ENCODE data around the gene C4orf50. TPM values are rescaled to one million over a fixed set of nuclear protein-coding genes. Genes with fewer than 3 reads are reported as not detected.

Gene C4orf50
- total RNA-seq, 1 donor from 2014 or later: 0.16 TPM

- TF ChIP-seq EZH2 (IDR thresholded peaks at IDR 0.05; ENCODE audit: insufficient read depth, low read length): no peak
- TF ChIP-seq CTCF (IDR thresholded peaks at IDR 0.05; ENCODE audit: insufficient read depth, low read depth, low read length): no peak
- Histone ChIP-seq H3K27ac (ENCODE audit: low read depth, low read length) (no peak overlapping the region), H3K4me1 (ENCODE audit: insufficient read depth, low read length) (no peaks in the 10 kb centered on the region), H3K79me2 (ENCODE audit: insufficient read depth, low read length) (no peaks in the 10 kb centered on the region), H3K9ac (ENCODE audit: low read length) (no peak overlapping the region), H4K20me1 (ENCODE audit: insufficient read depth, low read length) (no peaks in the 10 kb centered on the region), H2AFZ (ENCODE audit: low read depth, low read length) (no peak overlapping the region), H3K36me3 (ENCODE audit: insufficient read depth, low read length) (no peaks in the 10 kb centered on the region), H3K27me3 (ENCODE audit: insufficient read depth, low read length) (no peaks in the 10 kb centered on the region), H3K4me2 (ENCODE audit: low read length) (no peak overlapping the region), H3K9me3 (ENCODE audit: insufficient read depth, low read depth, low read length) (peaks cover 4% of the 10 kb centered on the region), H3K4me3 (ENCODE audit: insufficient read depth, low read depth, low read length) (no peak overlapping the region)
- Mint-ChIP-seq H3K27me3 (ENCODE audit: low read depth, unreplicated experiment) (peaks cover 57% of the 10 kb centered on the region), H3K4me3 (ENCODE audit: unreplicated experiment) (no peak overlapping the region), H3K36me3 (ENCODE audit: low read depth, unreplicated experiment) (peaks cover 2% of the 10 kb centered on the region), H3K27ac (ENCODE audit: unreplicated experiment) (no peak overlapping the region), H3K9me3 (ENCODE audit: unreplicated experiment) (peaks cover 1% of the 10 kb centered on the region), H3K4me1 (ENCODE audit: low read depth, unreplicated experiment) (no peaks in the 10 kb centered on the region)
- DNase-seq (ENCODE audit: low read depth) (no peak), FAIRE-seq (no peak)
Observed at GRCh38 chr4:6038711-6039110, 20.5 kb upstream of the C4orf50 start.

GRCh38 chr4:6035786-6036185, 17.6 kb upstream of the C4orf50 start:
- Histone ChIP-seq H3K79me2 (ENCODE audit: insufficient read depth, low read length) (no peaks in the 10 kb centered on the region), H3K4me3 (ENCODE audit: insufficient read depth, low read depth, low read length) (no peak overlapping the region), H3K4me2 (ENCODE audit: low read length) (no peak overlapping the region), H3K27me3 (ENCODE audit: insufficient read depth, low read length) (no peaks in the 10 kb centered on the region), H2AFZ (ENCODE audit: low read depth, low read length) (no peak overlapping the region), H3K9ac (ENCODE audit: low read length) (no peak overlapping the region), H3K4me1 (ENCODE audit: insufficient read depth, low read length) (no peaks in the 10 kb centered on the region), H4K20me1 (ENCODE audit: insufficient read depth, low read length) (no peaks in the 10 kb centered on the region), H3K27ac (ENCODE audit: low read depth, low read length) (no peak overlapping the region), H3K36me3 (ENCODE audit: insufficient read depth, low read length) (no peaks in the 10 kb centered on the region), H3K9me3 (ENCODE audit: insufficient read depth, low read depth, low read length) (peaks cover 4% of the 10 kb centered on the region)
- peaks cover 4% of the 10 kb centered on the region for H3K4me1 Mint-ChIP-seq (ENCODE audit: low read depth, unreplicated experiment)
- no peak overlapping the region for H3K4me3 Mint-ChIP-seq (ENCODE audit: unreplicated experiment)
- no peak overlapping the region for H3K27ac Mint-ChIP-seq (ENCODE audit: unreplicated experiment)
- no peaks in the 10 kb centered on the region for H3K9me3 Mint-ChIP-seq (ENCODE audit: unreplicated experiment)
- no peak for FAIRE-seq
- DNase-seq (ENCODE audit: low read depth): no peak
- peaks cover 38% of the 10 kb centered on the region for H3K27me3 Mint-ChIP-seq (ENCODE audit: low read depth, unreplicated experiment)
- no peaks in the 10 kb centered on the region for H3K36me3 Mint-ChIP-seq (ENCODE audit: low read depth, unreplicated experiment)
- TF ChIP-seq CTCF (IDR thresholded peaks at IDR 0.05; ENCODE audit: insufficient read depth, low read depth, low read length): no peak
- TF ChIP-seq EZH2 (IDR thresholded peaks at IDR 0.05; ENCODE audit: insufficient read depth, low read length): no peak

- Histone ChIP-seq H3K4me2 (ENCODE audit: low read length) (no peak overlapping the region), H3K36me3 (ENCODE audit: insufficient read depth, low read length) (no peaks in the 10 kb centered on the region), H3K27me3 (ENCODE audit: insufficient read depth, low read length) (no peaks in the 10 kb centered on the region), H3K27ac (ENCODE audit: low read depth, low read length) (no peak overlapping the region), H3K4me1 (ENCODE audit: insufficient read depth, low read length) (no peaks in the 10 kb centered on the region), H3K4me3 (ENCODE audit: insufficient read depth, low read depth, low read length) (no peak overlapping the region), H4K20me1 (ENCODE audit: insufficient read depth, low read length) (no peaks in the 10 kb centered on the region), H3K79me2 (ENCODE audit: insufficient read depth, low read length) (no peaks in the 10 kb centered on the region), H3K9me3 (ENCODE audit: insufficient read depth, low read depth, low read length) (no peaks in the 10 kb centered on the region), H2AFZ (ENCODE audit: low read depth, low read length) (no peak overlapping the region), H3K9ac (ENCODE audit: low read length) (no peak overlapping the region)
- Mint-ChIP-seq H3K9me3 (ENCODE audit: unreplicated experiment) (no peaks in the 10 kb centered on the region), H3K36me3 (ENCODE audit: low read depth, unreplicated experiment) (no peaks in the 10 kb centered on the region), H3K4me1 (ENCODE audit: low read depth, unreplicated experiment) (peaks cover 17% of the 10 kb centered on the region), H3K27ac (ENCODE audit: unreplicated experiment) (no peak overlapping the region), H3K4me3 (ENCODE audit: unreplicated experiment) (no peak overlapping the region), H3K27me3 (ENCODE audit: low read depth, unreplicated experiment) (peaks cover 15% of the 10 kb centered on the region)
- no peak for TF ChIP-seq CTCF (IDR thresholded peaks at IDR 0.05; ENCODE audit: insufficient read depth, low read depth, low read length)
- TF ChIP-seq EZH2 (IDR thresholded peaks at IDR 0.05; ENCODE audit: insufficient read depth, low read length): no peak
- no peak for FAIRE-seq
- no peak for DNase-seq (ENCODE audit: low read depth)
Observed at GRCh38 chr4:6033381-6033780, 15.2 kb upstream of the C4orf50 start.

Measured in astrocyte (in vitro differentiated cells and primary cell).